PFSK-1 (cell line): Measurements from ENCODE around the gene IFI30.

Experiments used
- FOXP2 ChIP-seq: optimal IDR thresholded peaks from 2 replicates; pipeline ENCODE3; 2011; ENCODE audit warnings: borderline replicate concordance, control low read depth, inconsistent platforms; ENCODE audit not compliant: insufficient read depth; ENCODE audit errors: extremely low read length, extremely low read depth
- POLR2AphosphoS5 ChIP-seq: IDR thresholded peaks from 2 replicates; pipeline ENCODE4 v1.6.1; 2012; ENCODE audit warnings: low read depth, mild to moderate bottlenecking, control low read depth, low read length, moderate library complexity
- SIN3A ChIP-seq: IDR thresholded peaks from 2 replicates; pipeline ENCODE4 v1.6.1; 2012; ENCODE audit warnings: mild to moderate bottlenecking, low read length, moderate library complexity, borderline replicate concordance; ENCODE audit not compliant: insufficient read depth
- TAF1 ChIP-seq: IDR thresholded peaks from 2 replicates; pipeline ENCODE4 v1.6.1; 2012; ENCODE audit warnings: low read length, control low read depth, borderline replicate concordance; ENCODE audit not compliant: insufficient read depth
- TF ChIP-seq, protein P1 (sequence below), 2 experiments: IDR thresholded peaks; 2 replicates each; pipeline versions ENCODE4 v1.6.1 to v1.8.0; 2011 to 2012; ENCODE audit warnings: low read depth in 2 of 2, low read length in 2 of 2, control low read depth in 1 of 2, inconsistent platforms in 1 of 2, mild to moderate bottlenecking in 1 of 2, moderate library complexity in 1 of 2; ENCODE audit not compliant: insufficient read depth in 1 of 2

The IFI30 gene

GRCh38 chr19:18152442-18152816 is 21.2 kb upstream of the IFI30 start:
- no peak for TF ChIP-seq TAF1
- peak; percentile 53; the same call in 1 of the 2 replicates for TF ChIP-seq SIN3A
- peak; percentile 47; the same call in 1 of the 2 replicates for TF ChIP-seq POLR2AphosphoS5

DNA sequence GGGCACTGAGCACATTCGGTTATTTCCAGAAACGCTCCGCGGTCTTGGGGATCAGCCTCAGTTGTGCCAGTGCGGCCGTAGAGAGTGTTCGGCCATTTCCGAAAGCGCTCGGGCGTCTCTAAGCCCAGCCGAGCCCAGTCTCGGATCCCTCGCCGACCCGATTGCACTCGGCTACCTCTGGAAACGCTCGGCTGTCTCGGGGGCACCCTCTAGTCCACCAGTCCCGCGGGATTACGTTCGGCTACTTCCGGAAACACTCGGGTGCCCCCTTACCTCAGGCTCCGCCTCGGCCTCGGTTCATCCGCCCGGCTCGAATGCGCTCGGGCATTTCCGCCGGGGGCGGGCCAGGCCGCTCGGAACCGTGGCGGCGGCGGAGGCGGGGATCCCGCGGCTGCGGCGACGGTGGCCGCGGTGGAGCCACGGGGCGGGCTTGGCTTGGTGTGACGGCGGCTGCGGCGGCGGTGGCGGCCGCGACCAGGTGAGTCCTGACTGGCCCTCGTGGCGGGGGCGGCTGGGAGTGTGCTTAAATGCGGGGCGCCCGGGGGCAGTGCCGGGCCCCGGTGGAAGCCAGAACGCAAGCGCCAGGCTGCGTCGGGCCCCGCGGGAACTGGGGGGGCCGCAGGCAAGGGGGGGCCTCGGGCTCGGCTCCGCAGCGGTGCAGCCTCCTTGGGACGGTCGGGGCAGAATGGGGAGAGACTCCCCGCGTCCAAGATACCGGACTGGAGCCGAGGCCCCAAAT is 20.6 kb upstream of the IFI30 start, which contains the start of gene PIK3R2:
TSS of gene PIK3R2 (plus strand) at position 347 of the 739 bp plus-strand sequence. CDS start 2,717 bp downstream, outside the sequence.
- no peak for TF ChIP-seq TAF1
- TF ChIP-seq, protein P1, sequence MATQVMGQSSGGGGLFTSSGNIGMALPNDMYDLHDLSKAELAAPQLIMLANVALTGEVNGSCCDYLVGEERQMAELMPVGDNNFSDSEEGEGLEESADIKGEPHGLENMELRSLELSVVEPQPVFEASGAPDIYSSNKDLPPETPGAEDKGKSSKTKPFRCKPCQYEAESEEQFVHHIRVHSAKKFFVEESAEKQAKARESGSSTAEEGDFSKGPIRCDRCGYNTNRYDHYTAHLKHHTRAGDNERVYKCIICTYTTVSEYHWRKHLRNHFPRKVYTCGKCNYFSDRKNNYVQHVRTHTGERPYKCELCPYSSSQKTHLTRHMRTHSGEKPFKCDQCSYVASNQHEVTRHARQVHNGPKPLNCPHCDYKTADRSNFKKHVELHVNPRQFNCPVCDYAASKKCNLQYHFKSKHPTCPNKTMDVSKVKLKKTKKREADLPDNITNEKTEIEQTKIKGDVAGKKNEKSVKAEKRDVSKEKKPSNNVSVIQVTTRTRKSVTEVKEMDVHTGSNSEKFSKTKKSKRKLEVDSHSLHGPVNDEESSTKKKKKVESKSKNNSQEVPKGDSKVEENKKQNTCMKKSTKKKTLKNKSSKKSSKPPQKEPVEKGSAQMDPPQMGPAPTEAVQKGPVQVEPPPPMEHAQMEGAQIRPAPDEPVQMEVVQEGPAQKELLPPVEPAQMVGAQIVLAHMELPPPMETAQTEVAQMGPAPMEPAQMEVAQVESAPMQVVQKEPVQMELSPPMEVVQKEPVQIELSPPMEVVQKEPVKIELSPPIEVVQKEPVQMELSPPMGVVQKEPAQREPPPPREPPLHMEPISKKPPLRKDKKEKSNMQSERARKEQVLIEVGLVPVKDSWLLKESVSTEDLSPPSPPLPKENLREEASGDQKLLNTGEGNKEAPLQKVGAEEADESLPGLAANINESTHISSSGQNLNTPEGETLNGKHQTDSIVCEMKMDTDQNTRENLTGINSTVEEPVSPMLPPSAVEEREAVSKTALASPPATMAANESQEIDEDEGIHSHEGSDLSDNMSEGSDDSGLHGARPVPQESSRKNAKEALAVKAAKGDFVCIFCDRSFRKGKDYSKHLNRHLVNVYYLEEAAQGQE (IDR thresholded peaks at IDR 0.05; ENCODE audit: insufficient read depth in 1 of 2, low read depth in 2 of 2, low read length in 2 of 2), result no peak
- peak; percentile 64 for TF ChIP-seq FOXP2
- TF ChIP-seq SIN3A, result no peak
- TF ChIP-seq POLR2AphosphoS5, result peak; percentile 33; the same call in 1 of the 2 replicates

GRCh38 chr19:18153556-18154134 is 20.0 kb upstream of the IFI30 start:
- no peak for TF ChIP-seq SIN3A
- TF ChIP-seq FOXP2, result no peak
- TF ChIP-seq POLR2AphosphoS5, result no peak
- TF ChIP-seq, protein P1 (IDR thresholded peaks at IDR 0.05; ENCODE audit: insufficient read depth in 1 of 2, low read depth in 2 of 2, low read length in 2 of 2), result no peak
- TF ChIP-seq TAF1, result no peak

DNA sequence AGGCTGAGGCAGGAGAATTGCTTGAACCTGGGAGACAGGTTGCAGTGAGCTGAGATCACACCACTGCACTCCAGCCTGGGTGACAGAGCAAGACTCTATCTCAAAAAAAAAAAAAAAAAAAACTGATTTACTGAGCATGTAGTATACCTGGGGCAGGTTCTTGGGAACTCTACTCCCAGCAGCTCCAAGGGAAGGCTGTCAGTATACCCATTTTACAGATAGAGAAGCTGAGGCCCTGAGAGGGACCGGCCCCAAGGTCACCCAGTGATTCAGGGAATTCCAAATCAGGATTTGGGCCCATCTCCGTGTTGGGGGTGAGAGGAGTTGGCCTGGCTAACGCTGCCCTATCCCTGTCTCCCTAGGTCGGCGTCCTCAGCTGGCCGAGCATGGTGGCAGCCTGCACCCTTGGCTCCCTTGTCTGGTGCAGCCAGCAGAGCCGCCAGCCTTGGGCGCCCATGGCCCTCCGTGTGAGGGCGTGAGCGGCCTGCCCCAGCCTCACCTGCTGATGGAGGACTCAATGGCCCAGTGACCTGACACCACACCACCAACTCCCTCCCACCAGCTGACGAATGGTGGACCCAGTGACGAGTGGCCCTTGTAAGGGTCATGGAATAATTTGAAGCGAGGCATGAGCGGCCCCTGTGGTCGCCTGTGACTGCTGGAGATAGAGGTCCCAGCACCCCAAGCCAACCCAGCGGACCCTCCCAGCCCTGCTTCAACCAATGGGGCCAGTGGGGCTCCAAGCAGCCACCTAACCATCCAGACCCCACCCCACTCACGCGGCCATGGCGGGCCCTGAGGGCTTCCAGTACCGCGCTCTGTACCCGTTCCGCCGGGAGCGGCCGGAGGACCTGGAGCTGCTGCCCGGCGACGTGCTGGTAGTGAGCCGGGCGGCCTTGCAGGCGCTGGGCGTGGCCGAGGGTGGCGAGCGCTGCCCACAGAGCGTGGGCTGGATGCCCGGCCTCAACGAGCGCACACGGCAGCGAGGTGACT is 18.2 kb upstream of the IFI30 start:
- TF ChIP-seq POLR2AphosphoS5 (no peak), SIN3A (no peak), TAF1 (no peak)
- TF ChIP-seq, protein P1 (IDR thresholded peaks at IDR 0.05; ENCODE audit: insufficient read depth in 1 of 2, low read depth in 2 of 2, low read length in 2 of 2), result no peak

- TF ChIP-seq TAF1 (no peak), SIN3A (no peak), FOXP2 (no peak)
- TF ChIP-seq, protein P1 (IDR thresholded peaks at IDR 0.05; ENCODE audit: insufficient read depth in 1 of 2, low read depth in 2 of 2, low read length in 2 of 2), result no peak
Measured at GRCh38 chr19:18156268-18156667, 17.3 kb upstream of the IFI30 start.
